ENCODE data around the gene MAP2K7.
A peak's percentile ranks its signal among the peaks of the same experiment; 100 is the strongest.

MAP2K7 gene

DNA sequence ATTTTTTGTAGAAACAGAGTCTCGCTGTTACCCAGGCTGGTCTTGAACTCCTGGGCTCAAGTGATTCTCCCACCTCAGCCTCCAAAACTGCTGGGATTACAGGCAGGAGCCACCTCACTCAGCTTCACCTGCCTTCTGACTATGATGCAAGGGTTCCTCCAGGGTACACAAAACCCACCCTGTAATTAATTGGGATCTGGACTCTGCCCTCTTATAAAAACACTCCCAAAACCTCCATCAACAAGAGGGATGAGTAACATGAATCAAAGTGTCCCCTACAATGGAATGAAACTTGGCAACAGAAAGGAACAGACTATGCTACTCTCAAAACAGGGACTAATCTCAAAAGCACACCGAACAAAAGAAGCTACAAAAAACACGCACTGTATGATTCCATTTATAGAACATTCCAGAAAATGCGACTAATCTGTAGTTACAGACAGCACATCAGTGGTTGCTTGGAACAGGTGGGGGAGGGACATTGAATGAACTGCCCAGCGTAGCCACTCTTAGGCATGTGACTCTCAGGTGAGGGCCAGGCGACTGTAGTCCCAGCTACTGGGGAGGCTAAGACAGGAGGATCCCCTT lies 26.3 kb upstream of the MAP2K7 start:
- H3K9me3 ChIP-seq (ENCODE audit: control insufficient read depth, low read length), result no peaks in the 10 kb centered on the region
- H3K4me3 ChIP-seq (ENCODE audit: low read length), result no peak overlapping the region
- no peak for DNase-seq (ENCODE audit: low read depth)

DNA sequence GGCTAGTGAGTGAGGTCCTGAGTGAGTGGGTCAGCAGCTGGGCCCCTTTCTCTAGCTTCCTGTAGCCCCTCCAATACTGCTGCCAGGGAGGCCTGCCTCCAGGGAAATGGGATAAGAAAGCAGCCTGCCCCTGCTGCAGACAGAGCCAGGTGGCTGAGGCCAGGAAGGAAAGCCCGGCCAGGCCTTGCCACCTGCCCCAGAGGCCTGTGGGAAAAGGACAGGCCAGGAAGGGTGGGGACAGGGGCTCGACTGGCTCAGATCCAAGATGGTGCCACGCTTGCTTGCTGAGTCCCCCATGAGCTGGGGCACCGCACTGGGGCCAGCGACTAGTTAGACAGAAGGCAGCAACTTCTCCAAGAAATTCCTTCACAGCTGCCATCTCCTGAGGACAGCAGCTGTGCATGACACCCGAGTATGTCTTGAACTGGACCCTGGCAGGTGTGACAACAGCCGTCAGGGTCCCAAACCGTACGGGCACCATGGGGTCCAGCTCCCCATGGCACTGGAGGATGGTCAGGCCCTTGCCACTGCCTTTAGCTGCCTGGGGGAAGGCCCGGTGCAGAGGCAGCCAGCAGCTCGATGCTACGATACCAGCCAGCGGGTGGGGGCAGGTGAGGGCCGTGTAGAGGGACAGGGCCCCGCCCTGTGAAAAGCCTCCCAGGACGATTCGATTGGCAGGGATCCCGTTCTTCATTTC lies 24.4 kb upstream of the MAP2K7 start:
- peaks cover 11% of the 10 kb centered on the region for H3K27me3 ChIP-seq (replicated peaks; ENCODE audit: control insufficient read depth, insufficient read depth, low read length)
- no peaks in the 10 kb centered on the region for H3K36me3 ChIP-seq (ENCODE audit: control insufficient read depth, insufficient read depth, low read length, severe bottlenecking)
- DNase-seq (ENCODE audit: low read depth), result no peak
- H3K4me3 ChIP-seq (ENCODE audit: low read length), result no peak overlapping the region
- no peak overlapping the region for H3K9ac ChIP-seq (ENCODE audit: low read length)
- H3K9me3 ChIP-seq (ENCODE audit: control insufficient read depth, low read length), result no peaks in the 10 kb centered on the region
- no peaks in the 10 kb centered on the region for H3K4me1 ChIP-seq (ENCODE audit: control insufficient read depth, insufficient read depth, low read length)

More for the DNA sequence above, 26.3 kb upstream of the MAP2K7 start:
- no peaks in the 10 kb centered on the region for H3K4me1 ChIP-seq (ENCODE audit: control insufficient read depth, insufficient read depth, low read length)
- H3K36me3 ChIP-seq (ENCODE audit: control insufficient read depth, insufficient read depth, low read length, severe bottlenecking), result no peaks in the 10 kb centered on the region
- peaks cover 24% of the 10 kb centered on the region for H3K27me3 ChIP-seq (replicated peaks; ENCODE audit: control insufficient read depth, insufficient read depth, low read length)
- H3K9ac ChIP-seq (ENCODE audit: low read length), result no peak overlapping the region

DNA sequence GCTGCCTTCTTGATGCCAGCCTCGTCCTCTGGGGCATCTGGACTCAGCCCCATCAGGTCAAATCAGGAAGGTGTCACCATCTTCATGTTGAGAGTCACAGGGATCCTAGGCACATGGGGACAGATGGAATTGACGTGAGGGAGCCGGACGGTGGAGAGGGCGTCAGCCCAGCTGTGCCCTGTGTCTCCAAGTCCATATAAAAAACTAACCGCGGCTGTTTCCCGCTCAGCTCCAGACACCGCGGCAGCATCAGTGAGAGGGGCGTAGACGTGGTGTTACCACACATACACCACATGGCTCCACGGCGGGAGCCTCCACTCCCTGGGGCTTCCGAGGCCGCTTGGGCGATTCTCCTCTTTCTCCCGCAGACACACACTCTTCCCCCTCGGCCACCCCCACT lies 23.8 kb upstream of the MAP2K7 start:
- H3K4me3 ChIP-seq (ENCODE audit: low read length), result no peak overlapping the region
- H3K9ac ChIP-seq (ENCODE audit: low read length), result no peak overlapping the region
- no peaks in the 10 kb centered on the region for H3K4me1 ChIP-seq (ENCODE audit: control insufficient read depth, insufficient read depth, low read length)
- H3K27me3 ChIP-seq (replicated peaks; ENCODE audit: control insufficient read depth, insufficient read depth, low read length), result peaks cover 8% of the 10 kb centered on the region
- no peaks in the 10 kb centered on the region for H3K36me3 ChIP-seq (ENCODE audit: control insufficient read depth, insufficient read depth, low read length, severe bottlenecking)
- H3K9me3 ChIP-seq (ENCODE audit: control insufficient read depth, low read length), result no peaks in the 10 kb centered on the region
- DNase-seq (ENCODE audit: low read depth), result no peak

DNA sequence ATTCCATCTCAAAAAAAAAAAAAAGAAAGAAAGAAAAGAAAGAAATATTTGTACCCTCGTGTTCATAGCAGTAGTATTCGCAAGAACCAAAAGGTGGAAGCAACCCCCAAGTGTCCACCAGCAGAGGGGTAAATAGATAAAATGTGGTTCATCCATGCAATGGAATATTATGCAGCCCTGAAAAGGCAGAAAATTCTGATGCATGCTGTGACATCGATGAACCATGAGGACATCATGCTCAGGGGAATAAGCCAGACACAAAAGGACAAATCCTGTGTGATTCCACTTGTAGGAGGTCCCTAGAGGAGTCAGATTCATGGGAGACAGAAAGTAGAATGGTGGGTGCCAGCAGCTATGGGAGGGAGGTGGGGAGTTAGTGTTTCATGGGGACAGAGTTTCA lies 21.8 kb upstream of the MAP2K7 start:
- DNase-seq (ENCODE audit: low read depth), result no peak
- no peak overlapping the region for H3K4me3 ChIP-seq (ENCODE audit: low read length)
- H3K9ac ChIP-seq (ENCODE audit: low read length), result no peak overlapping the region
- H3K27me3 ChIP-seq (replicated peaks; ENCODE audit: control insufficient read depth, insufficient read depth, low read length), result peaks cover 6% of the 10 kb centered on the region
- no peaks in the 10 kb centered on the region for H3K4me1 ChIP-seq (ENCODE audit: control insufficient read depth, insufficient read depth, low read length)
- H3K9me3 ChIP-seq (ENCODE audit: control insufficient read depth, low read length), result no peaks in the 10 kb centered on the region
- no peaks in the 10 kb centered on the region for H3K36me3 ChIP-seq (ENCODE audit: control insufficient read depth, insufficient read depth, low read length, severe bottlenecking)

DNA sequence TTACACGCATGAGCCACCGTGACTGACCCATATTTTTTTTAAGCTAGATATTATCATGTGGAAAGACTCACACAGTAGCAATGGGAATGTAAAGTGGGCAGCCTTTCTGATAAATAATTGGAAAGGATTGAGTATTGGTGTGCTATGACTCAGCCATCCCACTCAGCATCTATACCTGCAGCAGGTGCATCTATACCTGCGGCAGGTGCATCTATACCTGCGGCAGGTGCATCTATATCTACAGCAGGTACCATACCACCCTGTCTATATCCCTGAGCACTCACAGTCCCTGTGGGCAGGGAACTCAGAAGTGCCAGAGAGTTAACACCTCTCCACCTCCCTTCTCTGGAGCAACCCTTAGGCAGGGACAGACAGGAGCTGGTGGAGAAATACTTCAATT lies 20.6 kb upstream of the MAP2K7 start:
- Histone ChIP-seq H3K27me3 (replicated peaks; ENCODE audit: control insufficient read depth, insufficient read depth, low read length) (peaks cover 6% of the 10 kb centered on the region), H3K4me1 (ENCODE audit: control insufficient read depth, insufficient read depth, low read length) (no peaks in the 10 kb centered on the region), H3K9me3 (ENCODE audit: control insufficient read depth, low read length) (no peaks in the 10 kb centered on the region), H3K4me3 (ENCODE audit: low read length) (no peak overlapping the region), H3K9ac (ENCODE audit: low read length) (no peak overlapping the region), H3K36me3 (ENCODE audit: control insufficient read depth, insufficient read depth, low read length, severe bottlenecking) (no peaks in the 10 kb centered on the region)
- no peak for DNase-seq (ENCODE audit: low read depth)

DNA sequence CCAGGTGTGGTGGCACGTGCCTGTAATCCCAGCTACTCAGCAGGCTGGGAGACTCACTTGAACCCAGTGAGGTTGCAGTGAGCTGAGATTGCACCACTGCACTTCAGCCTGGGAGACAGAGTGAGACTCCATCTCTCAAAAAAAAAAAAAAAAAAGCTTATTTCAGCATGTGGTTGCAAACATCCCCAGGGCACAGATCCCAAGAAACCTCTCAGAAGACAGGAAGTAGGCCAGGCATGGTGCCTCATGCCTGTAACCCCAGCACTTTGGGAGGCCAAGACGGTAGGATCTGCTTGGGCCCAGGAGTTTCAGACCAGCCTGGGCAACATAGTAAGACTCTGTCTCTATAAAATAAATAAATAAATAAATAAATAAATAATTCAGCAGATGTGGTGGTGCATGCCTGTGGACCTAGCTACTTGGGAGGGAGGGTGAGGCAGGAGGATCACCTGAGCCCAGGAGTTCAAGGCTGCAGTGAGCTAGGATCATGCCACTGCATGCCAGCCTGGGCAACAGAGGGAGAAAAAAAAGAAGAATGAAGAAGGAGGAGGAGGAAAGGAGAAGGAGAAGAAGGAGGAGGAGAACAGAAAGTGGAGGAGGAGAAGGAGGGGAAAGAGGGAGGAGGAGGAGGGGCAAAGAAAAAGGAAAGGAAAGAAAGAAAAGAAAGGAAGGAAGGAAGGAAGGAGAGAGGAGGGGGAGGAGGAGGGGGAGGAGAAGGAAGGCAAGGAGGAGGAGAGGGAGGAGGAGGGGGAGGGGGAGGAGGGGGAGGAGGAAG lies 19.7 kb upstream of the MAP2K7 start:
- no peak overlapping the region for H3K9ac ChIP-seq (ENCODE audit: low read length)
- H3K4me3 ChIP-seq (ENCODE audit: low read length), result no peak overlapping the region
- peaks cover 6% of the 10 kb centered on the region for H3K27me3 ChIP-seq (replicated peaks; ENCODE audit: control insufficient read depth, insufficient read depth, low read length)
- no peak for DNase-seq (ENCODE audit: low read depth)
- H3K4me1 ChIP-seq (ENCODE audit: control insufficient read depth, insufficient read depth, low read length), result no peaks in the 10 kb centered on the region
- H3K36me3 ChIP-seq (ENCODE audit: control insufficient read depth, insufficient read depth, low read length, severe bottlenecking), result no peaks in the 10 kb centered on the region
- no peaks in the 10 kb centered on the region for H3K9me3 ChIP-seq (ENCODE audit: control insufficient read depth, low read length)

DNA sequence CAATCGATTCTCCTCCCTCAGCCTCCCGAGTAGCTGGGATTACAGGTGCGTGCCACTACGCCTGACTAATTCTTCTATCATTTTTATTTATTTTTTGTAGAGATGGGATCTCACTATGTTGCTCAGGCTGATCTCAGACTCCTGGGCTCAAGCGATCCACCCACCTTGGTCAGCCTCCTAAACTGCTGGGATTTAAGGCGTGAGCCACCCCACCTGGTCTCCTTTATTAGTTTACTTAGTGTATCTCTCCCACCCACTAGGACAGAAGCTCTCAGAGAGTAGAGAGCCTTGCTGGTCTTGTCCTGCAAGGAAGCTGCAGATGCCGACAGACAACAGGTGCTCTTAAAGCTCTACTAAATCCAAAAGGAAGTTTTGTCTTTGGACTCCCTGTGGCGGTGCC lies 17.9 kb upstream of the MAP2K7 start:
- no peak for DNase-seq (ENCODE audit: low read depth)
- Histone ChIP-seq H3K36me3 (ENCODE audit: control insufficient read depth, insufficient read depth, low read length, severe bottlenecking) (no peaks in the 10 kb centered on the region), H3K4me1 (ENCODE audit: control insufficient read depth, insufficient read depth, low read length) (no peaks in the 10 kb centered on the region), H3K9ac (ENCODE audit: low read length) (no peak overlapping the region), H3K9me3 (ENCODE audit: control insufficient read depth, low read length) (no peaks in the 10 kb centered on the region), H3K27me3 (replicated peaks; ENCODE audit: control insufficient read depth, insufficient read depth, low read length) (peaks cover 6% of the 10 kb centered on the region), H3K4me3 (ENCODE audit: low read length) (no peak overlapping the region)

DNA sequence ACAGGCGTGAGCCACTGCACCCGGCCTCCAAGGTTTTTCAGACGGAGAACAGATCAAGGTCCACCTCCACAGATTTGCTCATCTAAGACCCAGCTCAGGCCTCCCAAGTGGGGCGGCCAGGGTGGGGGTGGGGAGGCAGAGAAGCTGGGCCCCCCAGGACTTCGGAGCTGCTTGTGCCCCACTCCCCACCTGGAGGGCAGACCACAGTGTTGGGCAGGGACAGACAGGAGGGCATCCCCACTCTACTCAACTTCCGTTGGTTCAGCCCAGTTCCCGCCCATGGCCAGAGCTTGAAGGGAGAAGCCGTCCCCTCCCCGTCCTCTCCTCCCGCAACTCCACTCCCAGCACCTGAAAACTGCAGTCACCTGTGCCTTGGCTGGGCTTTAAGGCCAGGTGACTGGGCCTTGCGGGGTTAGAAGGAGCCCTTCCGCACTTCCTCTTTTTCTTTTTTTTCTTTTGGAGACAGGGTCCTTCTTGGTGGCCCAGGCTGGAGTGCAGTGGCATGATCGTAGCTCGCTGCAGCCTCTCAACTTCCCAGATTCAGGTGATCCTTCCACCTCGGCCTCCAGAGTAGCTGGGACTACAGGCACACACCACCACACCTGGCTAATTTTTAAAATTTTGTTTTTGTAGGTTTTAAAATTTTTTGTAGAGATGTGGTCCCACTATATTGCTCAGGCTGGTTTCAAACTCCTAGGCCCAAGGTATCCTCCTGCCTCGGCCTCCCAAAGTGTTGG lies 16.1 kb upstream of the MAP2K7 start:
- Histone ChIP-seq H3K4me3 (ENCODE audit: low read length) (peak overlapping the region; percentile 79), H3K27me3 (replicated peaks; ENCODE audit: control insufficient read depth, insufficient read depth, low read length) (no peaks in the 10 kb centered on the region), H3K36me3 (ENCODE audit: control insufficient read depth, insufficient read depth, low read length, severe bottlenecking) (no peaks in the 10 kb centered on the region), H3K4me1 (ENCODE audit: control insufficient read depth, insufficient read depth, low read length) (no peaks in the 10 kb centered on the region), H3K9me3 (ENCODE audit: control insufficient read depth, low read length) (no peaks in the 10 kb centered on the region), H3K9ac (ENCODE audit: low read length) (peak overlapping the region; percentile 14)
- no peak for DNase-seq (ENCODE audit: low read depth)

DNA sequence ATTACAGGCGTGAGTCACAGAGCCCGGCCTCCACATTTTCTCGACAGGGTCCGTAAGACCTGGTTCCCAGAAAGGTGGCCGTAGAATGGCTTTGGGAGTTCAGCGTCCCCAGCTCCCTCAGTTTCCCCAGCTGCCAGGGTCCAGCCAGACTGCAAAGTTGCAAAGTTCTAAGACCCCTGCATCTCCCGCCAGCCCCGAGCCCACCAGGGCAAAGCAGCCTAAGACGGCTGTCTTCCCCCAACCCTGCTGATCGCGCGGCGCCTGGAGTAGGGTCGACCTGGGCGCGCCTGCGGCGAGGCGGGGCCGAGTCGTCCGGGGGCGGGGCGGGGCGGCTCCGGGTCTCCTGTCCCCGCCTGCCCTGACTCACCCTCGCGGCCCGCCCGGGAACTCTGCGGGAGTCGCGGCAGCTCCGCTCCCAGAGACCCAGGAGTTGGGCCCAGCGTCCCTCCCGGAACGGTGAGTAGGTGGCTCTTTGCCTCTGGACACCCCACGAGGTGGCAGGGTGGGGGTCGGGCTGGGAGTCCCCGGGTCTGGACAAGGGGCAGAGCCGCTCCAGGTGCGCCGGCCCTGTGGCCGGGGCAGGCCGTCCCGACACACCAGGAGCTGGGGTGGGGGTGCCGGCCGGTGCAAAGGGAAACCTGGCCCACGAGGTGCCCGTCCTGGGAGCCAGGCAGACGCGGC lies 15.4 kb upstream of the MAP2K7 start, which contains the start of gene LRRC8E:
LRRC8E (plus strand) TSS at position 366 of the 681 bp plus-strand sequence. CDS start 7,094 bp downstream, outside the sequence.
- peak; percentile 91 for DNase-seq (ENCODE audit: low read depth)
- Histone ChIP-seq H3K36me3 (ENCODE audit: control insufficient read depth, insufficient read depth, low read length, severe bottlenecking) (no peaks in the 10 kb centered on the region), H3K4me1 (ENCODE audit: control insufficient read depth, insufficient read depth, low read length) (no peaks in the 10 kb centered on the region), H3K4me3 (ENCODE audit: low read length) (peak within 1 kb of the TSS; percentile 79), H3K27me3 (replicated peaks; ENCODE audit: control insufficient read depth, insufficient read depth, low read length) (no peaks in the 10 kb centered on the region), H3K9ac (ENCODE audit: low read length) (peak within 1 kb of the TSS; percentile 89), H3K9me3 (ENCODE audit: control insufficient read depth, low read length) (no peaks in the 10 kb centered on the region)

DNA sequence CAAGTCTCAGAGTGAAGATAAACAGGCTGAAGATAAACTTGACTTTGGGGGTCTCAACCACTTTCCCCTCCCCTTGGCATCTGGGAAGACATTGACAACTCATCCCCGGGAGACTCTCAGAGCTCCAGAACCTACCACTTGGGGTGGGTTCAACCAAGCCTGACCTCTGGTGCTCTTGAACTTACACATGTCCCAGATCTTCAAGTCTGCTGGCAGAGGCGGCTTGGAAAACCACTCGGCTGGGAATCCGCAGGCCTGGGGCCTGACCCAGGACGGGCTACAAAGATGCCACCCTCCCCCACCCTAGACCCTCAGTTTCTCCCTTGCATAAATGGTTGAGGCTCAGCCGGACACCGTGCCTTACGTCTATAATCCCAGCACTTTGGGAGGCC lies 14.9 kb upstream of the MAP2K7 start:
- no peaks in the 10 kb centered on the region for H3K9me3 ChIP-seq (ENCODE audit: control insufficient read depth, low read length)
- H3K27me3 ChIP-seq (replicated peaks; ENCODE audit: control insufficient read depth, insufficient read depth, low read length), result no peaks in the 10 kb centered on the region
- H3K9ac ChIP-seq (ENCODE audit: low read length), result peak overlapping the region; percentile 89
- H3K4me3 ChIP-seq (ENCODE audit: low read length), result peak overlapping the region; percentile 79
- no peaks in the 10 kb centered on the region for H3K4me1 ChIP-seq (ENCODE audit: control insufficient read depth, insufficient read depth, low read length)
- H3K36me3 ChIP-seq (ENCODE audit: control insufficient read depth, insufficient read depth, low read length, severe bottlenecking), result no peaks in the 10 kb centered on the region
- no peak for DNase-seq (ENCODE audit: low read depth)

All from adipocyte (in vitro differentiated cells).